T-cell (primary cell): ENCODE measurements around the gene SLC6A11. TPM values are rescaled to one million over a fixed set of nuclear protein-coding genes. Genes with fewer than 3 reads are reported as not detected.

Experiments used
- ATAC-seq, 4 experiments: fragments of 200-7000 bp in 3 of 4; fragments of 150-1000 bp in 1 of 4; cut with Tn5 transposase; replicated peaks in 1 of 4; 1 replicate in 3 of 4; 2 replicates in 1 of 4; pipeline ENCODE4 v1.10.0; 2021; ENCODE audit warnings: moderate library complexity in 3 of 4, mild to moderate bottlenecking in 2 of 4, moderate number of reproducible peaks in 1 of 4
- CTCF ChIA-PET, 2 donors: fragments of 300-600 bp; sonication (Branson Sonifier 250); formaldehyde crosslinking; loops; one replicate each; lab custom pipeline; 2022; ENCODE audit warnings: antibody characterized with exemption in 2 of 2; lab: Charles Lee
- POLR2A ChIA-PET, 2 donors: fragments of 300-600 bp; sonication (Branson Sonifier 250); formaldehyde crosslinking; loops; one replicate each; lab custom pipeline; 2022; ENCODE audit warnings: antibody characterized with exemption in 2 of 2; lab: Charles Lee
- DNase-seq, 35 experiments: peaks; one replicate each; pipeline versions ENCODE4 v3.0.0 to v3.0.0-alpha.2; 2013 to 2023
- H3K27ac ChIP-seq: one replicate; pipeline ENCODE4 v1.5.1; 2013; ENCODE audit warnings: low read length
- H3K27me3 ChIP-seq, 2 experiments: replicated peaks in 1 of 2; 1 replicate in 1 of 2; 2 replicates in 1 of 2; pipeline versions ENCODE4 v1.6.1 to v1.7.0; 2013; ENCODE audit warnings: low read length in 1 of 2, mixed read lengths in 1 of 2; ENCODE audit not compliant: control insufficient read depth in 2 of 2, insufficient read depth in 2 of 2; ENCODE audit errors: extremely low read depth in 1 of 2
- H3K36me3 ChIP-seq, 2 donors: 1 replicate in 1 of 2; 2 replicates in 1 of 2; pipeline versions ENCODE4 v1.6.1 to v1.7.0; 2013; ENCODE audit warnings: low read length in 1 of 2; ENCODE audit not compliant: control insufficient read depth in 2 of 2, insufficient read depth in 1 of 2; ENCODE audit errors: extremely low read depth in 1 of 2
- H3K4me1 ChIP-seq, 2 experiments: 1 replicate in 1 of 2; 2 replicates in 1 of 2; pipeline versions ENCODE4 v1.6.1 to v1.7.0; 2013; ENCODE audit warnings: low read length in 2 of 2, mixed read lengths in 1 of 2; ENCODE audit not compliant: insufficient read depth in 2 of 2, control insufficient read depth in 1 of 2; ENCODE audit errors: extremely low read depth in 1 of 2
- H3K4me3 ChIP-seq, 2 donors: 1 replicate in 1 of 2; 2 replicates in 1 of 2; pipeline versions ENCODE4 v1.5.1 to v1.7.0; 2013; ENCODE audit warnings: mild to moderate bottlenecking in 2 of 2, low read length in 1 of 2, moderate library complexity in 1 of 2; ENCODE audit not compliant: control insufficient read depth in 1 of 2; ENCODE audit errors: extremely low read depth in 1 of 2
- H3K9me3 ChIP-seq: 2 replicates; pipeline ENCODE4 v1.7.0; 2013
- H3K27ac Mint-ChIP-seq, 2 donors: one replicate each; pipeline ENCODE4 v1.8.0; 2020 to 2021; ENCODE audit warnings: mild to moderate bottlenecking in 2 of 2, mixed read lengths in 2 of 2
- H3K27me3 Mint-ChIP-seq, 2 donors: one replicate each; pipeline ENCODE4 v1.8.0; 2021 to 2022; ENCODE audit warnings: mixed read lengths in 2 of 2
- H3K36me3 Mint-ChIP-seq: one replicate; pipeline ENCODE4 v1.8.0; 2021; ENCODE audit warnings: mixed read lengths
- H3K4me1 Mint-ChIP-seq, 3 donors: one replicate each; pipeline ENCODE4 v1.8.0; 2020 to 2022; ENCODE audit warnings: mixed read lengths in 3 of 3, mild to moderate bottlenecking in 1 of 3
- H3K4me3 Mint-ChIP-seq, 3 donors: one replicate each; pipeline ENCODE4 v1.8.0; 2020 to 2022; ENCODE audit warnings: mild to moderate bottlenecking in 3 of 3, mixed read lengths in 3 of 3, moderate library complexity in 3 of 3
- H3K9me3 Mint-ChIP-seq, 3 donors: one replicate each; pipeline ENCODE4 v1.8.0; 2020 to 2022; ENCODE audit warnings: mixed read lengths in 3 of 3
- WGBS: methylation state at CpG from one replicate; pipeline ENCODE4 v1.1.5; 2013; ENCODE audit warnings: missing lambda C conversion rate; ENCODE audit not compliant: insufficient coverage; 5-methylcytosine and 5-hydroxymethylcytosine counted together
- total RNA-seq, 35 experiments: library from RNA in 6 of 35; stranded (reverse) in 6 of 35; fragments of 120-200 nt in 1 of 35; gene quantifications; one replicate each; pipeline versions ENCODE4 v1.2.1 to v1.2.4 and lab custom pipeline; 2013 to 2026

The SLC6A11 gene
- total RNA-seq, 5 donors from 2014 or later (not counting 1 experiment from before 2014, with no cell fraction given) = not detected

DNA sequence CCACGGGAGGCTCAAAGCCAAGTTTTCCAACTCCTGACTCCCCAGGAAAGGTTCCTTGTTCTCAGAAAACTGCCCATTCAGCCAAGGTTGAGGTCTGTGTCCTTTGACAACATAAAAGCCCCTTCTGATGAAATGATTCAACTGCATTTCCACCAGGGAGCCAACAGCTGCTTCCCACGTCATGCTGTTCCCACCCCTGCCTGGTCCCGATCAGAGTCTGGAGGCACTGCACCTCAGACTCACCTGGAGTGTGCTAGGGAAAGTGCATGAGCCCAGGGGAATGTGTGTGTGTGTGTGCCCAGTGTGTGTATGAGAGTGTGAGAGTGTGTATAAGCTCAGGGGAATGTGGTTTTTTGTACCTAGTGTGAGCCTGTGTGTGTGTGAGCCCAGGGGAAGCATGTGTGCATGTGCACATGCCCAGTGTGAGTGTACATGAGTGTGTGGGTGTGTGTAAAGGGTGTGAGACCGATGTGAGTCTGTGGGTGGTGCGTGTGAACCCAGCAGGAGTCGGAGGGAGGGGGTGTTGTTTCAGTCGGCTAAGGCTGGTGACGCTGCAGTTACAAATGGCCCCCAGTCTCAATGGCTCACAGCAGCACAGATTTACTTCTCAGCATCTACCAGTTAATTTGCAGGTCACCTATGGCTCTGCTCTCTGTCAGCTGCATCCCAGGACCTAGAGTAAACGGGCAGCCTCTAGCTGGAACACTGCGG, 156.2 kb downstream of the SLC6A11 start:
- Mint-ChIP-seq H3K4me3 (no peak overlapping the region), H3K4me1 (no peaks in the 10 kb centered on the region), H3K27ac (no peak overlapping the region), H3K27me3 (peaks cover 22 to 37% of the 10 kb centered on the region in 2 donors), H3K36me3 (no peaks in the 10 kb centered on the region), H3K9me3 (no peaks in the 10 kb centered on the region)
- POLR2A ChIA-PET = no interaction called here
- ATAC-seq (no peak), DNase-seq (no peak)
- no peaks in the 10 kb centered on the region for H3K36me3 ChIP-seq
- peaks cover 0 to 39% of the 10 kb centered on the region in 2 experiments for H3K27me3 ChIP-seq
- H3K4me1 ChIP-seq = no peaks in the 10 kb centered on the region
- H3K9me3 ChIP-seq = no peaks in the 10 kb centered on the region
- CTCF ChIA-PET = no interaction called here
- H3K4me3 ChIP-seq = no peak overlapping the region
- WGBS = 31% methylated on average over 5 of the region's 10 CpGs
- H3K27ac ChIP-seq = no peak overlapping the region

GRCh38 chr3:10973046-10973595, 157.1 kb downstream of the SLC6A11 start:
- peaks cover 30 to 37% of the 10 kb centered on the region in 2 donors for H3K27me3 Mint-ChIP-seq
- POLR2A ChIA-PET = no interaction called here
- H3K9me3 Mint-ChIP-seq = no peaks in the 10 kb centered on the region
- Histone ChIP-seq H3K27me3 (peaks cover 0 to 39% of the 10 kb centered on the region in 2 experiments), H3K4me3 (no peak overlapping the region), H3K4me1 (no peaks in the 10 kb centered on the region), H3K9me3 (no peaks in the 10 kb centered on the region), H3K36me3 (no peaks in the 10 kb centered on the region), H3K27ac (no peak overlapping the region)
- ATAC-seq = no peak
- no peaks in the 10 kb centered on the region for H3K4me1 Mint-ChIP-seq
- H3K36me3 Mint-ChIP-seq = no peaks in the 10 kb centered on the region
- no peak overlapping the region for H3K27ac Mint-ChIP-seq
- no peak overlapping the region for H3K4me3 Mint-ChIP-seq
- WGBS = 77% methylated on average over 12 of the region's 13 CpGs
- CTCF ChIA-PET = no interaction called here
- no peak for DNase-seq

DNA sequence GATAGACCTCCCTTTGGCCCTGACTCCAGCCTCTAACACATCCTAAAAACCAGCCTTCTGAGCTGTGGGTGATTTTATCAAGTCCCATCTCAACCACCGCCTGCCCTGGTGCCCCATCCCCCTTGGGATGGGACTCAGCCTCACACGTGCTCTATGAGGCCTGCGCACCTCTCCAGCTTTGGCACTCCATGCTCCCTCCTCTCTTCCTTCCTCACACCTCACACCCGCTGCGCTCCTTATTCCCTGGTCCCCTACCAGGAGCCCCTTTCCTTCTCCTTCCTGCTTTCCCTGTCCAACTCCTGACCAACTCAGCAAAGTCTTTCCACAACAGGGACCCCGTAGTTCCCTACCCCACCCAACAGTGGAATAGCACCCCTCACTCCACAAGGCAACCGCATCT, 158.1 kb downstream of the SLC6A11 start:
- 59% methylated on average over 5 of the region's 7 CpGs for WGBS
- Histone ChIP-seq H3K36me3 (no peaks in the 10 kb centered on the region), H3K27ac (no peak overlapping the region), H3K27me3 (peaks cover 0 to 36% of the 10 kb centered on the region in 2 experiments), H3K4me3 (no peak overlapping the region), H3K4me1 (no peaks in the 10 kb centered on the region), H3K9me3 (no peaks in the 10 kb centered on the region)
- peaks cover 37 to 38% of the 10 kb centered on the region in 2 donors for H3K27me3 Mint-ChIP-seq
- H3K4me3 Mint-ChIP-seq = no peak overlapping the region
- ChIA-PET CTCF (no interaction called here), POLR2A (no interaction called here)
- H3K36me3 Mint-ChIP-seq = no peaks in the 10 kb centered on the region
- DNase-seq = no peak
- H3K4me1 Mint-ChIP-seq = no peaks in the 10 kb centered on the region
- no peak overlapping the region for H3K27ac Mint-ChIP-seq
- no peaks in the 10 kb centered on the region for H3K9me3 Mint-ChIP-seq
- ATAC-seq = no peak

GRCh38 chr3:10974746-10975375, 158.8 kb downstream of the SLC6A11 start:
- Mint-ChIP-seq H3K27ac (no peak overlapping the region), H3K9me3 (no peaks in the 10 kb centered on the region), H3K36me3 (no peaks in the 10 kb centered on the region), H3K27me3 (peaks cover 37 to 41% of the 10 kb centered on the region in 2 donors), H3K4me3 (no peak overlapping the region), H3K4me1 (no peaks in the 10 kb centered on the region)
- H3K27ac ChIP-seq = no peak overlapping the region
- H3K9me3 ChIP-seq = no peaks in the 10 kb centered on the region
- no peak for DNase-seq
- H3K36me3 ChIP-seq = no peaks in the 10 kb centered on the region
- ATAC-seq = no peak
- H3K4me3 ChIP-seq = no peak overlapping the region
- peaks cover 0 to 38% of the 10 kb centered on the region in 2 experiments for H3K27me3 ChIP-seq
- ChIA-PET POLR2A (no interaction called here), CTCF (no interaction called here)
- 88% methylated on average over 4 of the region's 7 CpGs for WGBS
- no peaks in the 10 kb centered on the region for H3K4me1 ChIP-seq

- H3K9me3 Mint-ChIP-seq = no peaks in the 10 kb centered on the region
- H3K36me3 ChIP-seq = no peaks in the 10 kb centered on the region
- H3K27me3 Mint-ChIP-seq = peaks cover 39 to 46% of the 10 kb centered on the region in 2 donors
- no peak overlapping the region for H3K27ac Mint-ChIP-seq
- WGBS = no CpG with 5 or more reads among the region's 1 CpG
- POLR2A ChIA-PET = no interaction called here
- no peaks in the 10 kb centered on the region for H3K4me1 ChIP-seq
- H3K4me1 Mint-ChIP-seq = no peaks in the 10 kb centered on the region
- no peaks in the 10 kb centered on the region for H3K9me3 ChIP-seq
- no peak overlapping the region for H3K4me3 ChIP-seq
- H3K27me3 ChIP-seq = peaks cover 0 to 43% of the 10 kb centered on the region in 2 experiments
- CTCF ChIA-PET = no interaction called here
- DNase-seq = no peak
- no peak overlapping the region for H3K4me3 Mint-ChIP-seq
- no peaks in the 10 kb centered on the region for H3K36me3 Mint-ChIP-seq
- no peak overlapping the region for H3K27ac ChIP-seq
- ATAC-seq = no peak
Measured at GRCh38 chr3:10975695-10976234, 159.7 kb downstream of the SLC6A11 start.

DNA sequence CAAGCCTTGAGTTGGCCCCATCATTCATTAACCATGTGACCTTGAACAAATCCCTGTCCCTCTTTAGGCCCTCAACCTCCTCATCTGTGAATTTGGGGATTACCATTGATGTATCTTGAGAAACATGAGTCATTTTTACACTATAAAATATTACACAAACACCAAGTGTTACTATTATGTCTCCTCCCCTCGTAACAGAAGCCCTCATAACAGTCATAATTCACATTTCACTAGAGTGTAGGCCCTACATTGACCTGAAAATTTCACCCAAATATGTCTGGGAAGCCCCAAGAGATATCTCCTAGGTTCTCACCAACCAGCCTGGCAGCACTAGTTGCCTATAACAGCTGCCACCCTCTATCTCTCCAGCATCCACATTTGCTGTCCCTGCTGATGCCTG, 160.7 kb downstream of the SLC6A11 start:
- peaks cover 0 to 40% of the 10 kb centered on the region in 2 experiments for H3K27me3 ChIP-seq
- H3K27ac ChIP-seq = no peak overlapping the region
- H3K36me3 Mint-ChIP-seq = no peaks in the 10 kb centered on the region
- POLR2A ChIA-PET = no interaction called here
- H3K9me3 ChIP-seq = no peaks in the 10 kb centered on the region
- H3K9me3 Mint-ChIP-seq = no peaks in the 10 kb centered on the region
- ATAC-seq (no peak), DNase-seq (no peak)
- WGBS = 18% methylated on average over 1 of the region's 1 CpG
- H3K4me1 ChIP-seq = no peaks in the 10 kb centered on the region
- no peaks in the 10 kb centered on the region for H3K4me1 Mint-ChIP-seq
- no peak overlapping the region for H3K4me3 ChIP-seq
- CTCF ChIA-PET = no interaction called here
- no peaks in the 10 kb centered on the region for H3K36me3 ChIP-seq
- no peak overlapping the region for H3K27ac Mint-ChIP-seq
- peaks cover 34 to 51% of the 10 kb centered on the region in 2 donors for H3K27me3 Mint-ChIP-seq
- no peak overlapping the region for H3K4me3 Mint-ChIP-seq
